Glomerular visceral epithelial cell (primary cell): ENCODE results near the gene PRRC2B.
"Not testable (repeated sequence)": the region's sequence is repeated elsewhere in the genome, so short reads cannot be mapped to it uniquely, and the experiment has no call there.

ENCODE experiments used
- DNase-seq: peaks from one replicate; pipeline ENCODE4 v3.0.0-alpha.2; 2016; ENCODE audit errors: extremely low spot score

Gene PRRC2B

GRCh38 chr9:131470581-131470991 is 76.7 kb downstream of the PRRC2B start:
- DNase-seq: no peak

- DNase-seq: not testable (repeated sequence)
Observed at GRCh38 chr9:131472085-131472484, 78.2 kb downstream of the PRRC2B start.

GRCh38 chr9:131473198-131473885 is 79.5 kb downstream of the PRRC2B start:
- DNase-seq: no peak

GRCh38 chr9:131473891-131474290 is 80.0 kb downstream of the PRRC2B start:
- no peak for DNase-seq

- DNase-seq: no peak
Observed at GRCh38 chr9:131474711-131475110, 80.8 kb downstream of the PRRC2B start.

GRCh38 chr9:131475111-131475955 is 81.4 kb downstream of the PRRC2B start:
- DNase-seq: no peak

GRCh38 chr9:131475956-131476776 is 82.3 kb downstream of the PRRC2B start:
- no peak for DNase-seq

GRCh38 chr9:131476777-131477345 is 83.0 kb downstream of the PRRC2B start:
- DNase-seq: no peak

- DNase-seq: no peak
Observed at GRCh38 chr9:131477367-131477766, 83.5 kb downstream of the PRRC2B start.

- DNase-seq: no peak
Observed at GRCh38 chr9:131477816-131478419, 84.0 kb downstream of the PRRC2B start.

GRCh38 chr9:131478421-131478868 is 84.6 kb downstream of the PRRC2B start:
- DNase-seq: peak; percentile 39

- no peak for DNase-seq
Observed at GRCh38 chr9:131478911-131479310, 85.0 kb downstream of the PRRC2B start.

- DNase-seq: no peak
Observed at GRCh38 chr9:131480258-131480657, 86.4 kb downstream of the PRRC2B start.

- DNase-seq: no peak
Observed at GRCh38 chr9:131481441-131482342, 87.8 kb downstream of the PRRC2B start.

- DNase-seq: no peak
Observed at GRCh38 chr9:131482343-131483006, 88.6 kb downstream of the PRRC2B start.

- no peak for DNase-seq
Observed at GRCh38 chr9:131483319-131484050, 89.6 kb downstream of the PRRC2B start.

GRCh38 chr9:131484051-131484445 is 90.2 kb downstream of the PRRC2B start:
- no peak for DNase-seq

- DNase-seq: no peak
Observed at GRCh38 chr9:131484560-131485185, 90.8 kb downstream of the PRRC2B start.

- no peak for DNase-seq
Observed at GRCh38 chr9:131485206-131485605, 91.3 kb downstream of the PRRC2B start.
